Measurements from ENCODE around the gene PIK3AP1. TPM values are rescaled to one million over a fixed set of nuclear protein-coding genes. Genes with fewer than 3 reads are reported as not detected.
A peak's percentile ranks its signal among the peaks of the same experiment; 100 is the strongest.

PIK3AP1 gene
- total RNA-seq, 1 donor: 35.0 TPM

DNA sequence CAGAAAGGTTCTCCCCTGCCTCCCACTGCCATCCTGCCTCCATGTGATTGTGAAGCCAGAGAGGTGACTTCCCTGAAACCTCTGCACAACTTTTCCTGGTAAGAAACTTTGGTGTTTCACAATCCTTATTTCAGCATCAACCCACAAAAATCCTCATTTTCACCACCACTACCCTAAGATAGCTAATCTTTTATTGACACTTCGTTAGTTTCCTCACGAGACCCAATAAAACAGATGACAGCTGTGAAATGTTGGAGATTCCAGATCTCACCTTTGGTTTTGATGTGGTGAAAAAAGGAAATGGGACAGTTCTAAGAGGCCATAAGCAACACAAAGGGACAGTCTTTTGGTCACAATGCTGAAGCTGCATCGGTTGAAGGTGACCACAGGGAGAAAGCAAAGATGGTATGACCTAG lies 73.6 kb downstream of the PIK3AP1 start:
- no peak for DNase-seq (ENCODE audit: low read depth in 2 of 3, low spot score in 2 of 3)

DNA sequence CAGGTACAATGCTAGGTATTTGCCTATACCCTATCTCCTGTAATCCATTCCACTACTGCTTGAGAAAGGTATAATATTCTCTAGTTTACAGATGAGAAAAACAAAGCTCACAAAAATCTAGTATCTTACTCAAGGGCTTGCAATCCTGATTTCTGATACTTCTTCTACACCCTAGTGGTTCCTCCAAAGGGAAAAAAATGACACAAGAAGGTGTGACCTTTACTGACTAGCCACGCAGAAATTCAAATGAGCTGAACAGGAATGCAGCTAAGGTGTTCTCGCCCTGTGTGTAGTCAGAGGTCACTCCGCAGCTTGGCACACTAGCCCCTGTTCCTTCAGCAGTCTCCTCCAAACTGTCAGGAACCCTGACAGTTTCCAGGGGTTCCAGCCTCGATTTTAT lies 74.0 kb downstream of the PIK3AP1 start:
- DNase-seq (ENCODE audit: low read depth in 2 of 3, low spot score in 2 of 3): no peak

DNA sequence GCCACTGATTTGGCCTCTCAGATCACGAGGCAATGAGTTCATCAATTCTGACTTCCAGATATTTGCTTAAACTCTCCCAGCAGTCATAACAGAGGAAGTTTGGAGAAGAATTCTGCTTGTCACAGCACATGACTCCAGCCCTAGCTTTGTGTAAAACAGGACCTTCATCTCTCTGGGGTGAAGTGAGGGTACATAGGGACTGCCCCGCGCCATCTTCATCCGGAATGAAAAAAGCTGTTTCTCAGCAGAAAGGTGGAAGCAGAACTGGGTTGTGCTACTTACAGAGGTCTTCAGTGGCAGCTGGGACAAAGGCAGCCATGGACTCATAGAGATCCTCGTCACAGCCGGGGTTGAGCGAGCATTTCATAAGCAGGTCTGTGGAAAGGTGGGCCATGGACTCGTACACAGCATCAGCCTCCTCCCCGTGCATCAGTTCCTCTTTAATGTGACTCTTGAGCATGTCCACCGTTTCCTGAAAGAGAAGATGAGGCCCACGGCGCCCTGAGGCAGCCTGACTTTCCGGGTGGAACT lies 75.1 kb downstream of the PIK3AP1 start:
- no peak for DNase-seq (ENCODE audit: low read depth in 2 of 3, low spot score in 2 of 3)

GRCh38 chr10:96643920-96644319 lies 76.4 kb downstream of the PIK3AP1 start:
- peak in 2 of 3 donors; percentile 24 to 28 for DNase-seq (ENCODE audit: low read depth in 2 of 3, low spot score in 2 of 3)

DNA sequence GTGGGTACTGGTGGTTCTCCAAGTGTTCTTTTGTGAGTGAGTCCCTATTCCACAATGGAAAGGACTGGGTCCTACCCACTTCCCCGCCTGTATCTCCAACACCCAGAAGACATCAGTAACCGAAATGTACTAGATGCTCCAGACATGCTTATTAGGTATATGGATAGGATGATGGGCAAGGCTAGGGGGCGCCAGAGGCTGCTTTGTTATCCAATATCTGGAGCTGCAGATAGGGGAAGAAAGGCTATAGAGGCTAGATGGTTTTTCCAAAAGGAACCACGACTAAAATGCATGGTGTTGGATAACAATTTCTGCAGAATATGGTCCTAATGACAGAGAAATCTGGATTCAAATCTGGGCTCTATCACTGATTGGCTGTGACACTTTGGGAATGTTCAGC lies 77.3 kb downstream of the PIK3AP1 start:
- DNase-seq (ENCODE audit: low read depth in 2 of 3, low spot score in 2 of 3): peak in 2 of 3 donors; percentile 81 to 89

DNA sequence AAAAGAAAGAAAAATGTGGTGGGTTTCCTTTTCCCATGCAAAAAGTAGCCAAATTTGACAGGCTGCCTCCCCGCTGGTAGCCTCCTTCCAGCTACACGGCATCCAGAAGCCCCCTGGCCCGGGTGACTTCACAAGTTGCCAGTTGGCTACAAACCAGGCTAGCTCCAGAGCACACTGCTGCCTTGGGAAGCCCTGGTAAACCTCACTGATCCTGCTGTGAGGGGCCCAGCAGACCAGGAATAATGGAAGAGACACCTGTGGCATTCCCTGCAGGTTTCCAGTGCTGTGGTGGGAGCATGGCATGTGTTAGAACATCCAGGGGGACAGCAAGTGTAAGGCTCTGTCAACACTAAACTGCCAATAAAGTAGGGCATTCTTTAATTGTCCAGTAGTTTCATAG lies 77.8 kb downstream of the PIK3AP1 start:
- DNase-seq (ENCODE audit: low read depth in 2 of 3, low spot score in 2 of 3): no peak

DNA sequence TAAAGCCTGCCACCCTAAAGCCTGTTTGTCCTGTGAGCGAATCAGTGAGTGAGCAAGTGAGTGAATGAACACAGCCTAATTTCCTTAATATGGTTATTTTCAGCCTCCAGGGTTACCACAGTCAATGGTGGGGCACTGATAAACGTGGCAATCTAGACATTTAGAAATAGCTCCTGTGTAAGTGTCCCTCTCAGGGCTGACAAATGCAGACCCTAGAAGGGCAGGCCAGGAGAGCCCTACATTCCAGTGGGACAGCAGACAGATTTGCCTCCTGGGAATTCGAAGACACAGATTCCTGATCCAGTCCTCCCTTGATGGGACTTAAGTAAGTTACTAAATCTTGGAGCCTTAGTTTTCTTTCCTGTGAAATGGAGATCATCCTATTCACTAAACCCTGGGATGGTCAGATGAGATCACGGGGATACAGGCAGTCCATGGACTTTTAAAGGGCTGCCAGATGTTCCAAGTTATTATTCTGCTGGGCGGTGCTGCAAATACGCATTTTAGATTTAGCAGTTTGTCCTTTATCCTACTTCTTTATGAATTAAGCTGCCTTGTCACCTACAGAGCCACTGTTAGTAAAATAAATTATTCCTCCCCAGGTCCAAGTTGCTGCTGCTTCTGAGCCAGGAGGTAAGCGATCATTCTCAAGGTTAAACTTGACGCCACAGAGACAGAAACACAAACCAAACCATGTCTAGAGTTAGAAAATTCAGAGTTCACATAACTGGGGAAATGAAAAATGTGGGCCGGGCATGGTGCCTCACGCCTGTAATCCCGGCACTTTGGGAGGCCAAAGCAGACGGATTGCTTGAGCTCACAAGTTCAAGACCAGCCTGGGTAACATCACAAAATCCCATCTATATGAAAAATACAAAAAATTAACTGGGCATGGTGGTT lies 78.7 kb downstream of the PIK3AP1 start:
- no peak for DNase-seq (ENCODE audit: low read depth in 2 of 3, low spot score in 2 of 3)

DNA sequence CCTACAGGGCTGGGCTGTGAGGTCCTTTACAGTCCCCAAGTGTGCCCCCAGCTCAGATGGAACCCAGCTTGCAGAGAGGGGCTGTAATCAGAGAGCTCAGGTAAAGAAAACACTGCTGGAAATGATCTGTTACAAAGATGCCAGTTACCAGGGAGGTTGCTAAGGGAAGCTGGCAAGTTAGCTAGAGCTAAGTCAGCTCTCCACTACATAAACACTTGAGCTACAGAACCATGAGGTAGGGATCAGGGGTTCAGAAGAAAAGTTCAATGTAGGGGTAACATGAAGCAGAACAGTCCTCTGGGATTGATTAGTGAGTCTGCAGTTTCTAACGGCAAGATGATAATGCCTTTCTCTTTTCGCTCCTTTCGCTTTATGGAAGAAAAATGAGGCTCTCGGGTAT lies 80.4 kb downstream of the PIK3AP1 start:
- no peak for DNase-seq (ENCODE audit: low read depth in 2 of 3, low spot score in 2 of 3)

DNA sequence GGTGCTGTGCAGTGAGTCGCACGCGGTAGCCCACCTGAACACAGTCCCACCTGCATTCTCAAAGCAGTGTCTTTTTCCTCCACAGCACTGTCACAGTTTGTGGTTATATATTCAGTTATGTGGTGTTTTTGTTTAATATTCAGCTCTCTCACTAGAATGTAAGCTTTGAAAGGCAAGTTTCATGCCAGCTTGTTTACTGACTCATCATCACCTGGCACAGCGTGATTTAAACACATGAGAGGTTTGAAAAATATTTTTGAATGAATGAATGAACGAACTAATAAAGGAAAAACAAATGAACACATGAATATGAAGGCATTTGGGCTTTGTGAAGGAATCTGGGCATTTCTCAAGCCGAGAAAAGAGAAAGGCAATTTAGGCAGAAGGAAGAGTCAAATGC lies 81.6 kb downstream of the PIK3AP1 start:
- no peak for DNase-seq (ENCODE audit: low read depth in 2 of 3, low spot score in 2 of 3)

DNA sequence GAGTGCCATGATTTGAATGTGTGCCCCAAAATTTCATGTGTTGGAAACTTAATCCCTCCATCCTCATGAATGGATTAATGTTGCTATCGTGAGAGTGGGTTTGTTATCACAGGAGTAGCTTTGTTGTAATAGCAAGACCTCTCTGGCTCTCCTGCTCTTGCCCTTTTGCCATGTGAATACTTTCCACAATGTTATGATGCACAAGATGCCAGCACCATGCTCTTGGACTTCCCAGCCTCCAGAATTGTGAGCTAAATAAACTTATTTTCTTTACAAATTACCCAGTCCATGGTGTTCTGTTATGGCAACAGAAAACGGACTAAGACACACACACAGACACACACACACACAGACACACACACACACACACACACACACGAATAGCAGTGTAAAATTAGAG lies 82.2 kb downstream of the PIK3AP1 start:
- DNase-seq (ENCODE audit: low read depth in 2 of 3, low spot score in 2 of 3): no peak

DNA sequence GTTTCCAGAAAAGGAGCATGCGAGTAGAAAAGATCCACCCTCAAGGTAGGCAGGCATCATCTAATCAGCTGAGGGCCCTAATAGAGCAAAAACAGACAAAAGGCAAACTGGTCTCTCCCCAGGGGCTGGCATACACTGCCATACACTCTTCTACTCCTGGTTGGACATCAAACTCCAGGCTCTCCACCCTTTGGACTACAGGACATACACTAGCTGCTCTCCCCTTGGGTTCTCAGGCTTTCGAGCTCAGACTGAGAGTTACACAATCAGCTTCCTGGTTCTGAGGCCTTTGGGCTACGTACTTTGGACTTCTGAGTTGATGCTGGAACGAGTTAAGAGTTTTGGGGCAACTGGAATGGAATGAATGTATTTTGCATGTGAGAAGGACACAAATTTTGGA lies 82.6 kb downstream of the PIK3AP1 start:
- no peak for DNase-seq (ENCODE audit: low read depth in 2 of 3, low spot score in 2 of 3)

GRCh38 chr10:96636551-96636950 lies 83.8 kb downstream of the PIK3AP1 start:
- no peak for DNase-seq (ENCODE audit: low read depth in 2 of 3, low spot score in 2 of 3)

DNA sequence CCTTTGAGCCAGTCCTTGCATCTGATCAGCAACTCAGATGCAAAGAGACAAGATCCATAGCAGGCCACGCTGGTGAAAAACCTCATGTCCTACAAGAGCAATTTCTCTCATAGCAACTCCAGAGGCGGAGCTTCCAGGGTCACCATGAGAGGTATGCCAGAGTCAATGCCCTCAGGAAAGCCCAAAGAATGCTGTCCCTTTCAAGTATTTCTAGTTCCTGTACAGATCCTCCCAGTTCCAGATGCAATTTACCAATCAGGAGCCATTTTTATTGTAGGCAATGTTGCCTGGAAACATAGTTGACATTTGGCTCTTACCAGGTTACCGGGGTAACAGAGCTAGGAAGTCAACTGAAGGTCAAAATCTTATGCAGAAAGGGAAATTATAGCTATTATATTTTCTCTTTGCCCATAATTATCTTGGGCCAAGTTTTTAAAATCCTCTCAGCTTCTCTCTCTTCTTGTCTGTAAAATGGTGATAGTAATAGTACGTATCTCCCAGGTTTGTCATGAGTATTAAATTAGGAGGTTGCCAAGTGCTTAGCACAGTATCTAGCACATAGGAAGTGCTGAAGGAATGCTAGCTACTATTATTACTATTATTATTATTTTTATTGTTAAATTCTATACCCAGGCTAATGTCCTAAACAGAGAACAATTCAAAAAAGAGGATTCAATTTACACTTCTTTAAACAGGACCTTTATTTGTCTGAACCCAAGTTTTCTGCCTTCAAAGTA lies 87.2 kb downstream of the PIK3AP1 start:
- no peak for DNase-seq (ENCODE audit: low read depth in 2 of 3, low spot score in 2 of 3)

GRCh38 chr10:96627292-96627691 lies 93.0 kb downstream of the PIK3AP1 start:
- DNase-seq (ENCODE audit: low read depth in 2 of 3, low spot score in 2 of 3): no peak

DNA sequence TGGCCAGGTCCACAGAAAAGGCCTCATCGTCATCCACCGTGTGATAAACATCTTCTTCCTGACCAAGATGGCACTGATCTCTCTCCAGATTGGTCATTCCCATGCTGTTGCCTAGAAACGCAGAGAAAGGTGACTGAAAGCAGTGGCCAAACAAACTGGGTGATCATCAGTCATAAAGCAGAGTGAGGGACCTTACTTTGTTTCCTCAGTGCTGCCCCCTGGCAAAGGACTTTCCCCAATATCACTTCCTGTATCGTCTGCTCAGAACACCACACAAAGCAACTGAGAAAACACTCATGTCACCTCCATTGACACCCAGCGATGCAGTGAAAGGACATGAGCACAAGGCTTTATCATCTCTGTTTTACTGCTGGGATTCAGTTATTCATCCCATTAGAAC lies 93.5 kb downstream of the PIK3AP1 start:
- DNase-seq (ENCODE audit: low read depth in 2 of 3, low spot score in 2 of 3): no peak

- DNase-seq (ENCODE audit: low read depth in 2 of 3, low spot score in 2 of 3): no peak
These were observed 95.1 kb downstream of the PIK3AP1 start for GRCh38 chr10:96625173-96625572.

DNA sequence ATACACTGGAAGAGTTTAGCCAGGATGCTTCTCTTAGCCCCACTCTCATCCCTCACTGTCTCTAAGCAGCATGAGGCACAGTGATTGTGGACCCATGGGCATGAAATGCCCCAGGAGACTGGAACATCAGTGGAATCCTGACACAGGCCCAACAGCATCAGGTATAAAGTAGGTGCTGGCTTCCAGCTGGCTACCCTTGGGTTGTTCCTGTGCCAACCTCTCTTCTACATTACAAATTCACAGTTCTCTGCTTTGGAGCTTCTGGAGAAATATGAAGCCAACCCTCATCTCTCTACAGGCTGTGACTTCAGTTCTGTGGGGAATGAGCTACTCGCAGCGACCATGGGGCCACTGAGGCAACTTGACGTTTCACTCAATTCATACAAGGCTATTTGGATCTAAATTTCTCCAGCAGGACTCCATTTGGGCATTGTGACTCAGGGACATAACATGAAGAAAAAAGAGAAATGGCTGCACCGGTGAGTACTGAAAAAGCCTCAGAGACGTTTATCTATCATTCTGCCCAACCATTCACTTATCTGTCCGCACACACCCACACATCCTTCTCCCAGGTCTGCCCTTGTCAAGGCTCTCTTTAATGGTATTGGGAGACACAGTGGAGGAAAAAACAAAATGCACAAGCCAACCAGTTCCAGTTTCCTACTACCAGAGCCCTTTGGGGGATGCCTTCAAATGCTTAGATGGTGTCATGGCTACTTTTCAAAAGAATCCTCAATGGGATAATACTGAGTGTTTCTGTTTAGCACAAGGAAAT lies 98.1 kb downstream of the PIK3AP1 start:
- DNase-seq (ENCODE audit: low read depth in 2 of 3, low spot score in 2 of 3): no peak

- DNase-seq (ENCODE audit: low read depth in 2 of 3, low spot score in 2 of 3): no peak
These were observed 100.2 kb downstream of the PIK3AP1 start for GRCh38 chr10:96619796-96620773.

GRCh38 chr10:96619120-96619519 lies 101.2 kb downstream of the PIK3AP1 start:
- peak in 2 of 3 donors; percentile 13 for DNase-seq (ENCODE audit: low read depth in 2 of 3, low spot score in 2 of 3)

GRCh38 chr10:96618653-96619052 lies 101.7 kb downstream of the PIK3AP1 start:
- no peak for DNase-seq (ENCODE audit: low read depth in 2 of 3, low spot score in 2 of 3)

All from hematopoietic multipotent progenitor cell (in vitro differentiated cells).